Stimulated activated naive CD8-positive, alpha-beta T cell treated with anti-CD3 and anti-CD28 coated beads, Interleukin-15, amount 100 ng/mL, for 72 hours (primary cell): ENCODE results near the gene MAGI2.
A peak's percentile ranks its signal among the peaks of the same experiment; 100 is the strongest.

Experiments used
- ATAC-seq: fragments of 150-1000 bp; cut with Tn5 transposase; 2 replicates; pipeline ENCODE4 v1.10.0; 2021; ENCODE audit warnings: mild to moderate bottlenecking, moderate library complexity
- DNase-seq, 2 donors: peaks; one replicate each; pipeline ENCODE4 v3.0.0; 2021 to 2022
- H3K27ac Mint-ChIP-seq, 2 donors: one replicate each; pipeline ENCODE4 v1.8.0; 2022; ENCODE audit warnings: mild to moderate bottlenecking in 2 of 2, mixed read lengths in 2 of 2, moderate library complexity in 2 of 2
- H3K27me3 Mint-ChIP-seq: one replicate; pipeline ENCODE4 v1.8.0; 2022; ENCODE audit warnings: mixed read lengths
- H3K4me1 Mint-ChIP-seq: one replicate; pipeline ENCODE4 v1.8.0; 2022; ENCODE audit warnings: mild to moderate bottlenecking, mixed read lengths
- H3K4me3 Mint-ChIP-seq, 2 donors: one replicate each; pipeline ENCODE4 v1.8.0; 2022; ENCODE audit warnings: mild to moderate bottlenecking in 2 of 2, mixed read lengths in 2 of 2, moderate library complexity in 1 of 2
- H3K9me3 Mint-ChIP-seq, 2 donors: one replicate each; pipeline ENCODE4 v1.8.0; 2022; ENCODE audit warnings: mixed read lengths in 2 of 2

Gene MAGI2

GRCh38 chr7:78489476-78490240, 963.8 kb downstream of the MAGI2 start:
- DNase-seq (no peak), ATAC-seq (no peak)
- Mint-ChIP-seq H3K4me3 (no peak overlapping the region), H3K27me3 (no peaks in the 10 kb centered on the region), H3K4me1 (no peaks in the 10 kb centered on the region), H3K27ac (no peak overlapping the region), H3K9me3 (no peaks in the 10 kb centered on the region)

- Mint-ChIP-seq H3K9me3 (no peaks in the 10 kb centered on the region), H3K27me3 (no peaks in the 10 kb centered on the region), H3K27ac (no peak overlapping the region), H3K4me1 (no peaks in the 10 kb centered on the region), H3K4me3 (no peak overlapping the region)
- no peak for DNase-seq
- ATAC-seq, result no peak
These were observed 966.0 kb downstream of the MAGI2 start for GRCh38 chr7:78487464-78487863.

- H3K4me3 Mint-ChIP-seq, result no peak overlapping the region
- no peaks in the 10 kb centered on the region for H3K27me3 Mint-ChIP-seq
- H3K27ac Mint-ChIP-seq, result no peak overlapping the region
- H3K9me3 Mint-ChIP-seq, result peaks cover 0 to 4% of the 10 kb centered on the region in 2 donors
- H3K4me1 Mint-ChIP-seq, result no peaks in the 10 kb centered on the region
- ATAC-seq (no peak), DNase-seq (no peak)
These were observed 974.1 kb downstream of the MAGI2 start for GRCh38 chr7:78479348-78479747.

- Mint-ChIP-seq H3K4me3 (no peak overlapping the region), H3K27me3 (no peaks in the 10 kb centered on the region)
These were observed 976.5 kb downstream of the MAGI2 start for GRCh38 chr7:78476851-78477405.

GRCh38 chr7:78473571-78474301, 979.7 kb downstream of the MAGI2 start:
- no peak overlapping the region for H3K4me3 Mint-ChIP-seq
- H3K27ac Mint-ChIP-seq, result no peak overlapping the region
- ATAC-seq, result no peak
- H3K27me3 Mint-ChIP-seq, result no peaks in the 10 kb centered on the region
- no peaks in the 10 kb centered on the region for H3K4me1 Mint-ChIP-seq
- no peak for DNase-seq
- H3K9me3 Mint-ChIP-seq, result peaks cover 0 to 4% of the 10 kb centered on the region in 2 donors

More at GRCh38 chr7:78476851-78477405, 976.5 kb downstream of the MAGI2 start:
- DNase-seq (no peak), ATAC-seq (no peak)
- Mint-ChIP-seq H3K9me3 (peaks cover 0 to 4% of the 10 kb centered on the region in 2 donors), H3K27ac (no peak overlapping the region), H3K4me1 (no peaks in the 10 kb centered on the region)

- Mint-ChIP-seq H3K27me3 (no peaks in the 10 kb centered on the region), H3K4me3 (no peak overlapping the region), H3K4me1 (no peaks in the 10 kb centered on the region), H3K27ac (no peak overlapping the region), H3K9me3 (no peaks in the 10 kb centered on the region)
- ATAC-seq (no peak), DNase-seq (no peak)
These were observed 980.4 kb downstream of the MAGI2 start for GRCh38 chr7:78473021-78473420.

GRCh38 chr7:78472519-78472918, 980.9 kb downstream of the MAGI2 start:
- DNase-seq (no peak), ATAC-seq (no peak)
- H3K27ac Mint-ChIP-seq, result no peak overlapping the region

GRCh38 chr7:78465894-78466293, 987.6 kb downstream of the MAGI2 start:
- Mint-ChIP-seq H3K9me3 (no peaks in the 10 kb centered on the region), H3K4me1 (no peaks in the 10 kb centered on the region), H3K27me3 (no peaks in the 10 kb centered on the region), H3K4me3 (no peak overlapping the region), H3K27ac (no peak overlapping the region)
- ATAC-seq, result no peak
- no peak for DNase-seq

More at GRCh38 chr7:78472519-78472918, 980.9 kb downstream of the MAGI2 start:
- H3K27me3 Mint-ChIP-seq, result no peaks in the 10 kb centered on the region
- no peak overlapping the region for H3K4me3 Mint-ChIP-seq
- no peaks in the 10 kb centered on the region for H3K9me3 Mint-ChIP-seq
- H3K4me1 Mint-ChIP-seq, result no peaks in the 10 kb centered on the region

- no peak for ATAC-seq
- Mint-ChIP-seq H3K9me3 (no peaks in the 10 kb centered on the region), H3K27ac (no peak overlapping the region), H3K4me3 (no peak overlapping the region), H3K27me3 (no peaks in the 10 kb centered on the region), H3K4me1 (no peaks in the 10 kb centered on the region)
- no peak for DNase-seq
These were observed 990.4 kb downstream of the MAGI2 start for GRCh38 chr7:78463039-78463438.

GRCh38 chr7:78450706-78451105, 1002.8 kb downstream of the MAGI2 start:
- H3K27ac Mint-ChIP-seq, result no peak overlapping the region
- ATAC-seq (no peak), DNase-seq (no peak)
- H3K4me1 Mint-ChIP-seq, result no peaks in the 10 kb centered on the region
- H3K4me3 Mint-ChIP-seq, result no peak overlapping the region
- H3K27me3 Mint-ChIP-seq, result no peaks in the 10 kb centered on the region
- peaks cover 0 to 4% of the 10 kb centered on the region in 2 donors for H3K9me3 Mint-ChIP-seq

- Mint-ChIP-seq H3K27ac (peak overlapping the region in 1 of 2 donors; percentile 24), H3K4me1 (no peaks in the 10 kb centered on the region), H3K4me3 (no peak overlapping the region), H3K9me3 (no peaks in the 10 kb centered on the region), H3K27me3 (no peaks in the 10 kb centered on the region)
- DNase-seq (no peak), ATAC-seq (no peak)
These were observed 1004.6 kb downstream of the MAGI2 start for GRCh38 chr7:78448911-78449310.

- Mint-ChIP-seq H3K4me3 (no peak overlapping the region), H3K9me3 (peaks cover 5 to 8% of the 10 kb centered on the region in 2 donors), H3K4me1 (no peaks in the 10 kb centered on the region), H3K27ac (no peak overlapping the region), H3K27me3 (no peaks in the 10 kb centered on the region)
- DNase-seq, result no peak
- ATAC-seq, result no peak
These were observed 1009.2 kb downstream of the MAGI2 start for GRCh38 chr7:78444267-78444666.

- Mint-ChIP-seq H3K27me3 (no peaks in the 10 kb centered on the region), H3K9me3 (peaks cover 5 to 8% of the 10 kb centered on the region in 2 donors), H3K4me1 (no peaks in the 10 kb centered on the region), H3K4me3 (no peak overlapping the region), H3K27ac (no peak overlapping the region)
- DNase-seq (no peak), ATAC-seq (no peak)
These were observed 1009.7 kb downstream of the MAGI2 start for GRCh38 chr7:78443811-78444210.

GRCh38 chr7:78441737-78442136, 1011.7 kb downstream of the MAGI2 start:
- no peak overlapping the region for H3K4me3 Mint-ChIP-seq
- DNase-seq, result no peak

GRCh38 chr7:78438433-78438832, 1015.0 kb downstream of the MAGI2 start:
- Mint-ChIP-seq H3K4me3 (no peak overlapping the region), H3K27ac (no peak overlapping the region), H3K27me3 (no peaks in the 10 kb centered on the region), H3K4me1 (no peaks in the 10 kb centered on the region), H3K9me3 (peaks cover 5 to 8% of the 10 kb centered on the region in 2 donors)
- DNase-seq (no peak), ATAC-seq (no peak)

More at GRCh38 chr7:78441737-78442136, 1011.7 kb downstream of the MAGI2 start:
- Mint-ChIP-seq H3K4me1 (no peaks in the 10 kb centered on the region), H3K9me3 (peaks cover 5 to 8% of the 10 kb centered on the region in 2 donors), H3K27me3 (no peaks in the 10 kb centered on the region), H3K27ac (no peak overlapping the region)
- ATAC-seq, result no peak

GRCh38 chr7:78437118-78437517, 1016.3 kb downstream of the MAGI2 start:
- no peak overlapping the region for H3K4me3 Mint-ChIP-seq
- ATAC-seq (no peak), DNase-seq (no peak)
- H3K27me3 Mint-ChIP-seq, result no peaks in the 10 kb centered on the region
- no peak overlapping the region for H3K27ac Mint-ChIP-seq
- H3K4me1 Mint-ChIP-seq, result no peaks in the 10 kb centered on the region
- H3K9me3 Mint-ChIP-seq, result peaks cover 5 to 8% of the 10 kb centered on the region in 2 donors
